ENCODE measurements around the gene HUNK. TPM values are rescaled to one million over a fixed set of nuclear protein-coding genes. Genes with fewer than 3 reads are reported as not detected.

Gene HUNK
- total RNA-seq, 1 experiment from 2014 or later: 7.0 TPM

- CTCF ChIA-PET: no interaction called here
- no peak for TF ChIP-seq MAX (CRISPR knock-in tag; IDR thresholded peaks at IDR 0.05)
- no peak for TF ChIP-seq SOX15 (CRISPR knock-in tag; IDR thresholded peaks at IDR 0.05)
- TF ChIP-seq ZNF219 (CRISPR knock-in tag; IDR thresholded peaks at IDR 0.05; ENCODE audit: borderline replicate concordance): no peak
- no peak for TF ChIP-seq FOXJ3 (CRISPR knock-in tag; IDR thresholded peaks at IDR 0.05; ENCODE audit: borderline replicate concordance)
- TF ChIP-seq HMGA2 (CRISPR knock-in tag; IDR thresholded peaks at IDR 0.05): no peak
- TF ChIP-seq ZNF512 (CRISPR knock-in tag; IDR thresholded peaks at IDR 0.05; ENCODE audit: borderline replicate concordance): no peak
- TF ChIP-seq ATF1 (CRISPR knock-in tag; IDR thresholded peaks at IDR 0.05): no peak
- no peak for TF ChIP-seq ARID4B (CRISPR knock-in tag; IDR thresholded peaks at IDR 0.05; ENCODE audit: borderline replicate concordance)
- TF ChIP-seq STAT6 (CRISPR knock-in tag; conservative IDR thresholded peaks at IDR 0.05; ENCODE audit: low read depth): no peak
- no peak for TF ChIP-seq NR1H2 (CRISPR knock-in tag; IDR thresholded peaks at IDR 0.05)
- TF ChIP-seq, protein P1, sequence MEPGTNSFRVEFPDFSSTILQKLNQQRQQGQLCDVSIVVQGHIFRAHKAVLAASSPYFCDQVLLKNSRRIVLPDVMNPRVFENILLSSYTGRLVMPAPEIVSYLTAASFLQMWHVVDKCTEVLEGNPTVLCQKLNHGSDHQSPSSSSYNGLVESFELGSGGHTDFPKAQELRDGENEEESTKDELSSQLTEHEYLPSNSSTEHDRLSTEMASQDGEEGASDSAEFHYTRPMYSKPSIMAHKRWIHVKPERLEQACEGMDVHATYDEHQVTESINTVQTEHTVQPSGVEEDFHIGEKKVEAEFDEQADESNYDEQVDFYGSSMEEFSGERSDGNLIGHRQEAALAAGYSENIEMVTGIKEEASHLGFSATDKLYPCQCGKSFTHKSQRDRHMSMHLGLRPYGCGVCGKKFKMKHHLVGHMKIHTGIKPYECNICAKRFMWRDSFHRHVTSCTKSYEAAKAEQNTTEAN (CRISPR knock-in tag; IDR thresholded peaks at IDR 0.05): no peak
- TF ChIP-seq ZNF232 (CRISPR knock-in tag; IDR thresholded peaks at IDR 0.05): no peak
- TF ChIP-seq MXD4 (CRISPR knock-in tag; IDR thresholded peaks at IDR 0.05; ENCODE audit: borderline replicate concordance): no peak
- TF ChIP-seq, protein P2, sequence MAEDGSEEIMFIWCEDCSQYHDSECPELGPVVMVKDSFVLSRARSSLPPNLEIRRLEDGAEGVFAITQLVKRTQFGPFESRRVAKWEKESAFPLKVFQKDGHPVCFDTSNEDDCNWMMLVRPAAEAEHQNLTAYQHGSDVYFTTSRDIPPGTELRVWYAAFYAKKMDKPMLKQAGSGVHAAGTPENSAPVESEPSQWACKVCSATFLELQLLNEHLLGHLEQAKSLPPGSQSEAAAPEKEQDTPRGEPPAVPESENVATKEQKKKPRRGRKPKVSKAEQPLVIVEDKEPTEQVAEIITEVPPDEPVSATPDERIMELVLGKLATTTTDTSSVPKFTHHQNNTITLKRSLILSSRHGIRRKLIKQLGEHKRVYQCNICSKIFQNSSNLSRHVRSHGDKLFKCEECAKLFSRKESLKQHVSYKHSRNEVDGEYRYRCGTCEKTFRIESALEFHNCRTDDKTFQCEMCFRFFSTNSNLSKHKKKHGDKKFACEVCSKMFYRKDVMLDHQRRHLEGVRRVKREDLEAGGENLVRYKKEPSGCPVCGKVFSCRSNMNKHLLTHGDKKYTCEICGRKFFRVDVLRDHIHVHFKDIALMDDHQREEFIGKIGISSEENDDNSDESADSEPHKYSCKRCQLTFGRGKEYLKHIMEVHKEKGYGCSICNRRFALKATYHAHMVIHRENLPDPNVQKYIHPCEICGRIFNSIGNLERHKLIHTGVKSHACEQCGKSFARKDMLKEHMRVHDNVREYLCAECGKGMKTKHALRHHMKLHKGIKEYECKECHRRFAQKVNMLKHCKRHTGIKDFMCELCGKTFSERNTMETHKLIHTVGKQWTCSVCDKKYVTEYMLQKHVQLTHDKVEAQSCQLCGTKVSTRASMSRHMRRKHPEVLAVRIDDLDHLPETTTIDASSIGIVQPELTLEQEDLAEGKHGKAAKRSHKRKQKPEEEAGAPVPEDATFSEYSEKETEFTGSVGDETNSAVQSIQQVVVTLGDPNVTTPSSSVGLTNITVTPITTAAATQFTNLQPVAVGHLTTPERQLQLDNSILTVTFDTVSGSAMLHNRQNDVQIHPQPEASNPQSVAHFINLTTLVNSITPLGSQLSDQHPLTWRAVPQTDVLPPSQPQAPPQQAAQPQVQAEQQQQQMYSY (CRISPR knock-in tag; IDR thresholded peaks at IDR 0.05): no peak
- TF ChIP-seq, protein P3, sequence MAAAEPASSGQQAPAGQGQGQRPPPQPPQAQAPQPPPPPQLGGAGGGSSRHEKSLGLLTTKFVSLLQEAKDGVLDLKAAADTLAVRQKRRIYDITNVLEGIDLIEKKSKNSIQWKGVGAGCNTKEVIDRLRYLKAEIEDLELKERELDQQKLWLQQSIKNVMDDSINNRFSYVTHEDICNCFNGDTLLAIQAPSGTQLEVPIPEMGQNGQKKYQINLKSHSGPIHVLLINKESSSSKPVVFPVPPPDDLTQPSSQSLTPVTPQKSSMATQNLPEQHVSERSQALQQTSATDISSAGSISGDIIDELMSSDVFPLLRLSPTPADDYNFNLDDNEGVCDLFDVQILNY (CRISPR knock-in tag; IDR thresholded peaks at IDR 0.05): no peak
- TF ChIP-seq, protein P4, sequence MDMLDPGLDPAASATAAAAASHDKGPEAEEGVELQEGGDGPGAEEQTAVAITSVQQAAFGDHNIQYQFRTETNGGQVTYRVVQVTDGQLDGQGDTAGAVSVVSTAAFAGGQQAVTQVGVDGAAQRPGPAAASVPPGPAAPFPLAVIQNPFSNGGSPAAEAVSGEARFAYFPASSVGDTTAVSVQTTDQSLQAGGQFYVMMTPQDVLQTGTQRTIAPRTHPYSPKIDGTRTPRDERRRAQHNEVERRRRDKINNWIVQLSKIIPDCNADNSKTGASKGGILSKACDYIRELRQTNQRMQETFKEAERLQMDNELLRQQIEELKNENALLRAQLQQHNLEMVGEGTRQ (CRISPR knock-in tag; IDR thresholded peaks at IDR 0.05): no peak
- TF ChIP-seq, protein P5, sequence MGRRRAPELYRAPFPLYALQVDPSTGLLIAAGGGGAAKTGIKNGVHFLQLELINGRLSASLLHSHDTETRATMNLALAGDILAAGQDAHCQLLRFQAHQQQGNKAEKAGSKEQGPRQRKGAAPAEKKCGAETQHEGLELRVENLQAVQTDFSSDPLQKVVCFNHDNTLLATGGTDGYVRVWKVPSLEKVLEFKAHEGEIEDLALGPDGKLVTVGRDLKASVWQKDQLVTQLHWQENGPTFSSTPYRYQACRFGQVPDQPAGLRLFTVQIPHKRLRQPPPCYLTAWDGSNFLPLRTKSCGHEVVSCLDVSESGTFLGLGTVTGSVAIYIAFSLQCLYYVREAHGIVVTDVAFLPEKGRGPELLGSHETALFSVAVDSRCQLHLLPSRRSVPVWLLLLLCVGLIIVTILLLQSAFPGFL (CRISPR knock-in tag; IDR thresholded peaks at IDR 0.05; ENCODE audit: borderline replicate concordance): no peak
- TF ChIP-seq, protein P6, sequence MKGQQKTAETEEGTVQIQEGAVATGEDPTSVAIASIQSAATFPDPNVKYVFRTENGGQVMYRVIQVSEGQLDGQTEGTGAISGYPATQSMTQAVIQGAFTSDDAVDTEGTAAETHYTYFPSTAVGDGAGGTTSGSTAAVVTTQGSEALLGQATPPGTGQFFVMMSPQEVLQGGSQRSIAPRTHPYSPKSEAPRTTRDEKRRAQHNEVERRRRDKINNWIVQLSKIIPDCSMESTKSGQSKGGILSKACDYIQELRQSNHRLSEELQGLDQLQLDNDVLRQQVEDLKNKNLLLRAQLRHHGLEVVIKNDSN (CRISPR knock-in tag; IDR thresholded peaks at IDR 0.05): no peak
- TF ChIP-seq NR2C2 (CRISPR knock-in tag; IDR thresholded peaks at IDR 0.05): no peak
- peaks cover 38% of the 10 kb centered on the region for H3K4me1 Mint-ChIP-seq
- POLR2A ChIA-PET: no interaction called here
- peaks cover 11% of the 10 kb centered on the region for H3K9me3 Mint-ChIP-seq
- H3K27me3 Mint-ChIP-seq (ENCODE audit: low read depth): peaks cover 13% of the 10 kb centered on the region
- no peak overlapping the region for H3K4me3 Mint-ChIP-seq
- H3K36me3 Mint-ChIP-seq: peaks cover 5% of the 10 kb centered on the region
- ATAC-seq (no peak), DNase-seq (ENCODE audit: low spot score) (no peak)
- no peak overlapping the region for H3K27ac Mint-ChIP-seq
Observed at GRCh38 chr21:31878831-31879230, 6.0 kb downstream of the HUNK start.
